Measurements from ENCODE around the gene HIPK2.

The HIPK2 gene

GRCh38 chr7:139667377-139667776 lies 110.4 kb downstream of the HIPK2 start:
- DNase-seq, result no peak

- DNase-seq, result no peak
These were observed 111.3 kb downstream of the HIPK2 start for GRCh38 chr7:139666501-139666900.

- DNase-seq, result no peak
These were observed 113.4 kb downstream of the HIPK2 start for GRCh38 chr7:139664434-139664833.

- no peak for DNase-seq
These were observed 114.1 kb downstream of the HIPK2 start for GRCh38 chr7:139663608-139664177.

GRCh38 chr7:139661903-139662302 lies 115.9 kb downstream of the HIPK2 start:
- DNase-seq, result no peak

- DNase-seq, result no peak
These were observed 116.8 kb downstream of the HIPK2 start for GRCh38 chr7:139661043-139661440.

GRCh38 chr7:139660317-139661042 lies 117.3 kb downstream of the HIPK2 start:
- DNase-seq, result no peak

GRCh38 chr7:139659922-139660316 lies 117.9 kb downstream of the HIPK2 start:
- DNase-seq, result no peak

GRCh38 chr7:139658908-139659675 lies 118.7 kb downstream of the HIPK2 start:
- DNase-seq, result no peak

GRCh38 chr7:139658296-139658695 lies 119.5 kb downstream of the HIPK2 start:
- DNase-seq, result no peak

GRCh38 chr7:139657725-139658124 lies 120.1 kb downstream of the HIPK2 start:
- DNase-seq, result no peak

- no peak for DNase-seq
These were observed 121.4 kb downstream of the HIPK2 start for GRCh38 chr7:139656387-139656786.

GRCh38 chr7:139655305-139655704 lies 122.5 kb downstream of the HIPK2 start:
- no peak for DNase-seq

- no peak for DNase-seq
These were observed 123.3 kb downstream of the HIPK2 start for GRCh38 chr7:139654276-139655181.

- no peak for DNase-seq
These were observed 125.9 kb downstream of the HIPK2 start for GRCh38 chr7:139651914-139652313.

GRCh38 chr7:139651308-139651707 lies 126.5 kb downstream of the HIPK2 start:
- no peak for DNase-seq

- no peak for DNase-seq
These were observed 127.2 kb downstream of the HIPK2 start for GRCh38 chr7:139650429-139651100.

- DNase-seq, result no peak
These were observed 128.8 kb downstream of the HIPK2 start for GRCh38 chr7:139648941-139649425.

- no peak for DNase-seq
These were observed 129.4 kb downstream of the HIPK2 start for GRCh38 chr7:139648391-139648861.

- DNase-seq, result no peak
These were observed 129.9 kb downstream of the HIPK2 start for GRCh38 chr7:139647814-139648390.

- DNase-seq, result no peak
These were observed 130.7 kb downstream of the HIPK2 start for GRCh38 chr7:139647085-139647484.

- DNase-seq, result no peak
These were observed 131.2 kb downstream of the HIPK2 start for GRCh38 chr7:139646566-139646965.

Data from NCI-H226 (cell line).